ENCODE results near the gene RAB1B.
A peak's percentile ranks its signal among the peaks of the same experiment; 100 is the strongest.

The RAB1B gene

GRCh38 chr11:66268244-66268951 lies at the start of gene RAB1B:
TSS of gene RAB1B (plus strand) at chr11:66268639. CDS start at chr11:66268680, 41 bp downstream.
- peak; percentile 99 for DNase-seq (ENCODE audit: low spot score)

- DNase-seq (ENCODE audit: low spot score), result no peak
Measured at GRCh38 chr11:66218846-66219620, 49.4 kb upstream of the RAB1B start.

GRCh38 chr11:66219846-66220565 lies 48.4 kb upstream of the RAB1B start:
- no peak for DNase-seq (ENCODE audit: low spot score)

- no peak for DNase-seq (ENCODE audit: low spot score)
Measured at GRCh38 chr11:66220566-66220935, 47.9 kb upstream of the RAB1B start.

GRCh38 chr11:66221012-66221411 lies 47.4 kb upstream of the RAB1B start:
- no peak for DNase-seq (ENCODE audit: low spot score)

- DNase-seq (ENCODE audit: low spot score), result no peak
Measured at GRCh38 chr11:66221726-66222236, 46.7 kb upstream of the RAB1B start.

GRCh38 chr11:66222358-66223149 lies 45.9 kb upstream of the RAB1B start:
- DNase-seq (ENCODE audit: low spot score), result peak; percentile 91

GRCh38 chr11:66224226-66224855 lies 44.1 kb upstream of the RAB1B start:
- DNase-seq (ENCODE audit: low spot score), result no peak

GRCh38 chr11:66225066-66225465 lies 43.4 kb upstream of the RAB1B start:
- no peak for DNase-seq (ENCODE audit: low spot score)

- DNase-seq (ENCODE audit: low spot score), result no peak
Measured at GRCh38 chr11:66226101-66226500, 42.3 kb upstream of the RAB1B start.

GRCh38 chr11:66227700-66228099 lies 40.7 kb upstream of the RAB1B start:
- no peak for DNase-seq (ENCODE audit: low spot score)

- DNase-seq (ENCODE audit: low spot score), result no peak
Measured at GRCh38 chr11:66228521-66228920, 39.9 kb upstream of the RAB1B start.

- no peak for DNase-seq (ENCODE audit: low spot score)
Measured at GRCh38 chr11:66230156-66230555, 38.3 kb upstream of the RAB1B start.

- DNase-seq (ENCODE audit: low spot score), result no peak
Measured at GRCh38 chr11:66230978-66231377, 37.5 kb upstream of the RAB1B start.

GRCh38 chr11:66231561-66231960 lies 36.9 kb upstream of the RAB1B start:
- DNase-seq (ENCODE audit: low spot score), result no peak

- no peak for DNase-seq (ENCODE audit: low spot score)
Measured at GRCh38 chr11:66232769-66233168, 35.7 kb upstream of the RAB1B start.

GRCh38 chr11:66233301-66233700 lies 35.1 kb upstream of the RAB1B start:
- no peak for DNase-seq (ENCODE audit: low spot score)

- no peak for DNase-seq (ENCODE audit: low spot score)
Measured at GRCh38 chr11:66235141-66235540, 33.3 kb upstream of the RAB1B start.

- DNase-seq (ENCODE audit: low spot score), result no peak
Measured at GRCh38 chr11:66237867-66238266, 30.6 kb upstream of the RAB1B start.

GRCh38 chr11:66238786-66239413 lies 29.5 kb upstream of the RAB1B start:
- no peak for DNase-seq (ENCODE audit: low spot score)

- no peak for DNase-seq (ENCODE audit: low spot score)
Measured at GRCh38 chr11:66239511-66239910, 28.9 kb upstream of the RAB1B start.
